ENCODE measurements around the gene RFX1.

Gene RFX1

GRCh38 chr19:13993590-13994300 is 12.4 kb downstream of the RFX1 start:
- ATAC-seq: peak; percentile 64
- TF ChIP-seq TSHZ2 (CRISPR knock-in tag; IDR thresholded peaks at IDR 0.05) (peak; percentile 35; the same call in 1 of the 2 replicates), ZNF8 (CRISPR knock-in tag; IDR thresholded peaks at IDR 0.05) (no peak)

- TF ChIP-seq RARB (CRISPR knock-in tag; IDR thresholded peaks at IDR 0.05) (no peak), ESRRG (CRISPR knock-in tag; IDR thresholded peaks at IDR 0.05) (no peak), ZFP3 (CRISPR knock-in tag; IDR thresholded peaks at IDR 0.05) (no peak), CREB5 (CRISPR knock-in tag; IDR thresholded peaks at IDR 0.05; ENCODE audit: low read depth) (no peak), ZC3H10 (CRISPR knock-in tag; IDR thresholded peaks at IDR 0.05) (no peak), ZNF70 (CRISPR knock-in tag; IDR thresholded peaks at IDR 0.05) (no peak), POU6F1 (CRISPR knock-in tag; IDR thresholded peaks at IDR 0.05; ENCODE audit: borderline replicate concordance, low read depth) (no peak), PATZ1 (CRISPR knock-in tag; IDR thresholded peaks at IDR 0.05; ENCODE audit: borderline replicate concordance) (no peak), GLIS3 (CRISPR knock-in tag; IDR thresholded peaks at IDR 0.05) (no peak), ZFP30 (CRISPR knock-in tag; IDR thresholded peaks at IDR 0.05) (no peak)
- no peak for ATAC-seq
Observed at GRCh38 chr19:13992025-13992424, 14.1 kb downstream of the RFX1 start.

- TF ChIP-seq ARNTL (CRISPR knock-in tag; IDR thresholded peaks at IDR 0.05; ENCODE audit: borderline replicate concordance, low read depth): no peak
- TF ChIP-seq ZNF8 (CRISPR knock-in tag; IDR thresholded peaks at IDR 0.05): no peak
- no peak for TF ChIP-seq ESRRG (CRISPR knock-in tag; IDR thresholded peaks at IDR 0.05)
- no peak for TF ChIP-seq ISL1 (CRISPR knock-in tag; IDR thresholded peaks at IDR 0.05)
- TF ChIP-seq OSR1 (CRISPR knock-in tag; IDR thresholded peaks at IDR 0.05): no peak
- TF ChIP-seq TSHZ2 (CRISPR knock-in tag; IDR thresholded peaks at IDR 0.05): no peak
- TF ChIP-seq GLIS3 (CRISPR knock-in tag; IDR thresholded peaks at IDR 0.05): no peak
- no peak for TF ChIP-seq RARB (CRISPR knock-in tag; IDR thresholded peaks at IDR 0.05)
- no peak for TF ChIP-seq ZFP3 (CRISPR knock-in tag; IDR thresholded peaks at IDR 0.05)
- no peak for TF ChIP-seq BACH2 (CRISPR knock-in tag; IDR thresholded peaks at IDR 0.05; ENCODE audit: borderline replicate concordance)
- TF ChIP-seq PPARA (CRISPR knock-in tag; IDR thresholded peaks at IDR 0.05; ENCODE audit: borderline replicate concordance): no peak
- no peak for TF ChIP-seq ZNF70 (CRISPR knock-in tag; IDR thresholded peaks at IDR 0.05)
- no peak for TF ChIP-seq CSDC2 (CRISPR knock-in tag; IDR thresholded peaks at IDR 0.05)
- ATAC-seq: no peak
Observed at GRCh38 chr19:13990085-13990484, 16.0 kb downstream of the RFX1 start.

Data from SK-N-SH treated with all-trans-retinoic acid at 6 μM for 48 hours (cell line).